ENCODE results near the gene KNOP1. TPM values are rescaled to one million over a fixed set of nuclear protein-coding genes. Genes with fewer than 3 reads are reported as not detected.

The KNOP1 gene
- 10 to 100 TPM; 83.9 to 95.9 TPM for total RNA-seq
- polyA plus RNA-seq (2013, experiment 1 of 2): 57.7 TPM
- polyA plus RNA-seq (2013, experiment 2 of 2): 62.8 TPM
- long read RNA-seq, experiment 1, full-length matches to known transcripts: 4 of 30 reads
- long read RNA-seq, experiment 1, partial matches to known transcripts: 18 of 30 reads
- long read RNA-seq, experiment 1, other reads (novel, unspliced or antisense): 8 of 30 reads
- long read RNA-seq, experiment 2, full-length matches to known transcripts: 157 of 199 reads
- long read RNA-seq, experiment 2, partial matches to known transcripts: 10 of 199 reads
- long read RNA-seq, experiment 2, other reads (novel, unspliced or antisense): 32 of 199 reads
- long read RNA-seq, experiment 3, full-length matches to known transcripts: 6 of 40 reads
- long read RNA-seq, experiment 3, partial matches to known transcripts: 23 of 40 reads
- long read RNA-seq, experiment 3, other reads (novel, unspliced or antisense): 11 of 40 reads
- long read RNA-seq, experiment 4, full-length matches to known transcripts: 63 of 131 reads
- long read RNA-seq, experiment 4, partial matches to known transcripts: 50 of 131 reads
- long read RNA-seq, experiment 4, other reads (novel, unspliced or antisense): 18 of 131 reads

DNA sequence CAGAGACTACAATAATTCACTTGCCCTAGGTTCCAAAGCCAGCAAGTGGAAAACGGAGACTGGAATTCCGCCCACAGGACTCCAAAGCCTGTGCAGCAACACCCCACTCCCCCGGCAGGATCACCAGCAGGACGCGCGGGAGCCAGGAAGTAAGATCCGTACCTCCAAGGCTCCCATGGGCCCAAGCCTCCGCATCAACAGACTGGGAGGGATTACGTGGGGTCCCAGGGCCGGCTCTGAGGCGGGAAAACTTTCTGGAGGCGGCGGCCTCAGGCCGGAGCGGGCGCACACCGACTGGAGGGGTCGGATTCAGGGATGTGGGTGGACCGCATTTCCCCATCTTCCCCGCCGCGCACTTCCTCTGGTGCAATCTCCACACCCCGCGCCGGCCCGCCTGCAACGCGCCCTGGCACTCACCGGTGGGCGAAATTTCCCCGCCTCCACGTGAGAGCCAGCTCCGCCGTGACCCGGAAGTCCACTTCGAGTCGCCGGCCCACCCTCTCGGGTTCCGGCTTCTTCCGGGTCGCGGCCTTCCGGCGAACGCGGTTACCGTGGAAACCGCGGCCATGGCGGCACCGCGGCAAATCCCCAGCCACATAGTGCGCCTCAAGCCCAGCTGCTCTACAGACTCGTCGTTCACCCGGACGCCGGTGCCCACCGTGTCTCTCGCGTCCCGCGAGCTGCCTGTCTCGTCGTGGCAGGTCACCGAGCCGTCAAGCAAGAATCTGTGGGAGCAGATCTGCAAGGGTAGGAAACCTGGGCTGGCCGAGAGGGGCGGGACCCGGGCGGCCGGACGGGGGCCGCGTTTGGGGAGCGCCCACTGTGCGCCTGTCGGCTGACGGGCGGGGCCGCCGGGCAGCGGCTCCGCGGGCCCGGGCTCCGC lies at the start of gene KNOP1, which contains the start of gene IQCK:
Gene KNOP1 (minus strand): TSS at position 487 of the 883 bp plus-strand sequence. CDS start 3,192 bp downstream, outside the sequence.
Gene IQCK (plus strand): TSS at position 531 of the 883 bp plus-strand sequence. CDS start 36 bp downstream, at position 567.
- Mint-ChIP-seq H3K4me3 (peak within 1 kb of the TSS; percentile 96), H3K4me1 (peaks cover 39% of the 10 kb centered on the region), H3K27ac (peak within 1 kb of the TSS; percentile 97), H3K9me3 (no peaks in the 10 kb centered on the region), H3K27me3 (ENCODE audit: insufficient read depth) (no peaks in the 10 kb centered on the region), H3K36me3 (ENCODE audit: low read depth) (peaks cover 23% of the 10 kb centered on the region)
- H3K4me1 ChIP-seq (ENCODE audit: control insufficient read depth, insufficient read depth, low read length): peaks cover 3% of the 10 kb centered on the region
- H3K27me3 ChIP-seq (ENCODE audit: control insufficient read depth, insufficient read depth, low read length, poor library complexity, severe bottlenecking): no peaks in the 10 kb centered on the region
- H3K4me3 ChIP-seq (ENCODE audit: low read length): peak within 1 kb of the TSS; percentile 99
- peak within 1 kb of the TSS; percentile 96 for H3K9ac ChIP-seq (ENCODE audit: extremely low read depth, low read length, poor library complexity, severe bottlenecking)
- H3K9me3 ChIP-seq (ENCODE audit: control insufficient read depth, low read length): no peaks in the 10 kb centered on the region
- peak; percentile 95 for DNase-seq
- H3K36me3 ChIP-seq (ENCODE audit: control insufficient read depth, insufficient read depth, low read length): peaks cover 27% of the 10 kb centered on the region
- TF ChIP-seq, protein P1, sequence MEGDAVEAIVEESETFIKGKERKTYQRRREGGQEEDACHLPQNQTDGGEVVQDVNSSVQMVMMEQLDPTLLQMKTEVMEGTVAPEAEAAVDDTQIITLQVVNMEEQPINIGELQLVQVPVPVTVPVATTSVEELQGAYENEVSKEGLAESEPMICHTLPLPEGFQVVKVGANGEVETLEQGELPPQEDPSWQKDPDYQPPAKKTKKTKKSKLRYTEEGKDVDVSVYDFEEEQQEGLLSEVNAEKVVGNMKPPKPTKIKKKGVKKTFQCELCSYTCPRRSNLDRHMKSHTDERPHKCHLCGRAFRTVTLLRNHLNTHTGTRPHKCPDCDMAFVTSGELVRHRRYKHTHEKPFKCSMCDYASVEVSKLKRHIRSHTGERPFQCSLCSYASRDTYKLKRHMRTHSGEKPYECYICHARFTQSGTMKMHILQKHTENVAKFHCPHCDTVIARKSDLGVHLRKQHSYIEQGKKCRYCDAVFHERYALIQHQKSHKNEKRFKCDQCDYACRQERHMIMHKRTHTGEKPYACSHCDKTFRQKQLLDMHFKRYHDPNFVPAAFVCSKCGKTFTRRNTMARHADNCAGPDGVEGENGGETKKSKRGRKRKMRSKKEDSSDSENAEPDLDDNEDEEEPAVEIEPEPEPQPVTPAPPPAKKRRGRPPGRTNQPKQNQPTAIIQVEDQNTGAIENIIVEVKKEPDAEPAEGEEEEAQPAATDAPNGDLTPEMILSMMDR (conservative IDR thresholded peaks at IDR 0.05): no peak
- peak within 1 kb of the TSS; percentile 91 for H3K27ac ChIP-seq (ENCODE audit: low read depth, low read length)
- 0 to 1% methylated on average over 54 to 88 of the region's 88 CpGs for WGBS, 2 experiments (ENCODE audit: insufficient coverage in 1 of 2, insufficient read length in 1 of 2)

DNA sequence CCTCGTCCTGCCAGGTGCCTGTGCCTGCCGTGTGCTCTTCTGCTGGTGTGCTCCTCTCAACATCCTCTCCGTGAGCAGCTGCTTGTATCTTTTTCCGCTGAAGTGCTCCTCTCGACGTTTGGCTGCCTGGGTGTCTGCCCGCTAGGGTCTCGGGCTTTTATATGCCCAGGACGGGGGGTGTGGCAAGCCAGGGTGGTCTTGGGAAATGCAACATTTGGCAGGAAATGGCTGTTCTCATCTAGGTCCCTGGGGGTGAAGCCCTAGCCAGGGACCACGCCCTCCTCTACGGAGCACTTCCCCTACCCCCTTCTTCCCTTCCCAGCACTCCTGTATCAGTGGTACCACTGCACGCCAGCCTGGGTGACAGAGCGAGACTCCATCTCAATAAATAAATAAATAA lies 49.5 kb upstream of the KNOP1 start:
- Histone ChIP-seq H3K9me3 (ENCODE audit: control insufficient read depth, low read length) (peaks cover 20% of the 10 kb centered on the region), H3K36me3 (ENCODE audit: control insufficient read depth, insufficient read depth, low read length) (peaks cover 7% of the 10 kb centered on the region), H3K27me3 (ENCODE audit: control insufficient read depth, insufficient read depth, low read length, poor library complexity, severe bottlenecking) (no peaks in the 10 kb centered on the region), H3K4me1 (ENCODE audit: control insufficient read depth, insufficient read depth, low read length) (no peaks in the 10 kb centered on the region), H3K9ac (ENCODE audit: extremely low read depth, low read length, poor library complexity, severe bottlenecking) (no peak overlapping the region), H3K27ac (ENCODE audit: low read depth, low read length) (no peak overlapping the region), H3K4me3 (ENCODE audit: low read length) (no peak overlapping the region)
- DNase-seq: peak; percentile 35
- Mint-ChIP-seq H3K4me1 (peaks cover 6% of the 10 kb centered on the region), H3K36me3 (ENCODE audit: low read depth) (peaks cover 37% of the 10 kb centered on the region), H3K9me3 (peaks cover 15% of the 10 kb centered on the region), H3K27me3 (ENCODE audit: insufficient read depth) (no peaks in the 10 kb centered on the region), H3K27ac (no peak overlapping the region), H3K4me3 (no peak overlapping the region)
- WGBS, 2 experiments (ENCODE audit: insufficient coverage in 1 of 2, insufficient read length in 1 of 2): 90 to 100% methylated on average over 4 to 11 of the region's 13 CpGs
- TF ChIP-seq, protein P1 (conservative IDR thresholded peaks at IDR 0.05): no peak

DNA sequence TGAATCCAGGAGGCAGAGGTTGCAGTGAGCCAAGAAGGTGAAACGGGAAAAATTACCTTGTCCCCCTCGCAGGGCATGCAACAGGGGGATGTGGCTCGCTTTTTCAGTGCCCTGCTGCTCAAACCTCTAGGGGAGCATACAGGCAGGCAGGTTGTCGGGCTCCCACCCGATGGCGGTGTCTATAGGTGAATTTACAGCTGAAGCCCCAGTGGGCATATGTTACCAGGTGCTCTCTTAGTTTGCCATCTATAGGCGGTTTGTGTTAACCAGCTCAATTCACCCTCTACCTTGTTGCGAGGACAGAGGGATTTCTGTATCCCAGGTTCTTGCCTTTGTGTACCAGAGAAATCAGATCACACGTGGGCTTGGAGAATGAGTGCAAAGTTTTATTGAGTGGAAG lies 49.0 kb upstream of the KNOP1 start:
- Histone ChIP-seq H3K9me3 (ENCODE audit: control insufficient read depth, low read length) (peaks cover 20% of the 10 kb centered on the region), H3K36me3 (ENCODE audit: control insufficient read depth, insufficient read depth, low read length) (peaks cover 7% of the 10 kb centered on the region), H3K4me1 (ENCODE audit: control insufficient read depth, insufficient read depth, low read length) (no peaks in the 10 kb centered on the region), H3K27me3 (ENCODE audit: control insufficient read depth, insufficient read depth, low read length, poor library complexity, severe bottlenecking) (no peaks in the 10 kb centered on the region), H3K4me3 (ENCODE audit: low read length) (no peak overlapping the region), H3K9ac (ENCODE audit: extremely low read depth, low read length, poor library complexity, severe bottlenecking) (no peak overlapping the region), H3K27ac (ENCODE audit: low read depth, low read length) (no peak overlapping the region)
- TF ChIP-seq, protein P1 (conservative IDR thresholded peaks at IDR 0.05): no peak
- peak; percentile 41 for DNase-seq
- no peak overlapping the region for H3K4me3 Mint-ChIP-seq
- H3K36me3 Mint-ChIP-seq (ENCODE audit: low read depth): peaks cover 37% of the 10 kb centered on the region
- H3K27me3 Mint-ChIP-seq (ENCODE audit: insufficient read depth): no peaks in the 10 kb centered on the region
- H3K9me3 Mint-ChIP-seq: peaks cover 15% of the 10 kb centered on the region
- no peak overlapping the region for H3K27ac Mint-ChIP-seq
- 95% methylated on average over 8 to 9 of the region's 9 CpGs for WGBS, 2 experiments (ENCODE audit: insufficient coverage in 1 of 2, insufficient read length in 1 of 2)
- peaks cover 5% of the 10 kb centered on the region for H3K4me1 Mint-ChIP-seq

Data from endodermal cell (in vitro differentiated cells).